IPS-NIHi7 (cell line): ENCODE results near the gene LMAN1L.
A peak's percentile ranks its signal among the peaks of the same experiment; 100 is the strongest.
"Not testable (repeated sequence)": the region's sequence is repeated elsewhere in the genome, so short reads cannot be mapped to it uniquely, and the experiment has no call there.

Experiments used
- DNase-seq: peaks from one replicate; pipeline ENCODE4 v3.0.0; 2012; ENCODE audit warnings: mixed read lengths; ENCODE audit errors: extremely low spot score

Gene LMAN1L

GRCh38 chr15:74782259-74783071, 30.2 kb upstream of the LMAN1L start:
- no peak for DNase-seq

- DNase-seq: no peak
Observed at GRCh38 chr15:74783072-74783807, 29.4 kb upstream of the LMAN1L start.

GRCh38 chr15:74783808-74784175, 28.8 kb upstream of the LMAN1L start:
- DNase-seq: no peak

- no peak for DNase-seq
Observed at GRCh38 chr15:74784426-74785193, 28.0 kb upstream of the LMAN1L start.

GRCh38 chr15:74785194-74786032, 27.2 kb upstream of the LMAN1L start:
- DNase-seq: no peak

- DNase-seq: not testable (repeated sequence)
Observed at GRCh38 chr15:74786081-74786480, 26.6 kb upstream of the LMAN1L start.

GRCh38 chr15:74786551-74787165, 26.0 kb upstream of the LMAN1L start:
- DNase-seq: no peak

- DNase-seq: peak; percentile 84
Observed at GRCh38 chr15:74787251-74788041, 25.2 kb upstream of the LMAN1L start.

GRCh38 chr15:74788042-74788682, 24.5 kb upstream of the LMAN1L start:
- DNase-seq: no peak

- no peak for DNase-seq
Observed at GRCh38 chr15:74788683-74789151, 23.9 kb upstream of the LMAN1L start.

- DNase-seq: no peak
Observed at GRCh38 chr15:74789171-74789631, 23.4 kb upstream of the LMAN1L start.

- no peak for DNase-seq
Observed at GRCh38 chr15:74789741-74790079, 22.9 kb upstream of the LMAN1L start.

- DNase-seq: no peak
Observed at GRCh38 chr15:74790080-74790916, 22.3 kb upstream of the LMAN1L start.

- no peak for DNase-seq
Observed at GRCh38 chr15:74791007-74791406, 21.6 kb upstream of the LMAN1L start.

- no peak for DNase-seq
Observed at GRCh38 chr15:74791667-74792066, 21.0 kb upstream of the LMAN1L start.

- DNase-seq: no peak
Observed at GRCh38 chr15:74792227-74793016, 20.2 kb upstream of the LMAN1L start.

- DNase-seq: no peak
Observed at GRCh38 chr15:74793135-74794028, 19.3 kb upstream of the LMAN1L start.
